D341Med (cell line): Measurements from ENCODE around the gene BTD.
A peak's percentile ranks its signal among the peaks of the same experiment; 100 is the strongest.
"Not testable (repeated sequence)": the region's sequence is repeated elsewhere in the genome, so short reads cannot be mapped to it uniquely, and the experiment has no call there.

ENCODE experiments used
- DNase-seq: peaks from one replicate; pipeline ENCODE4 v3.0.0; 2012; ENCODE audit warnings: low spot score

Gene BTD

DNA sequence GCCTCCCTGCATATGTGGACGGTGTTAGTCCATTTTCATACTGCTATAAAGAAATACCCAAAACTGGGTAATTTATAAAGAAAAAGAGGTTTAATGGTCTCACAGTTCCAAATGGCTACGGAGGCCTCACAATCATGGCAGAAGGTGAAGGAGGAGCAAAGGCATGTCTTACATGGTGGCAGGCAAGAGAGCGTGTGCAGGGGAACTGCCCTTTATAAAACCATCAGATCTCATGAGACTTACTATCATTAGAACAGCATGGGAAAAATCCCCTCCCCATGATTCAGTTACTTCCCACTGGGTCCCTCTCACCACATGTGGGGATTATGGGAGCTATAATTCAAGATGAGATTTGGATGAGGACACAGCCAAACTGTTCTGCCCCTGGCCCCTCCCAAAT, 1.3 kb downstream of the BTD start:
- DNase-seq = not testable (repeated sequence)

DNA sequence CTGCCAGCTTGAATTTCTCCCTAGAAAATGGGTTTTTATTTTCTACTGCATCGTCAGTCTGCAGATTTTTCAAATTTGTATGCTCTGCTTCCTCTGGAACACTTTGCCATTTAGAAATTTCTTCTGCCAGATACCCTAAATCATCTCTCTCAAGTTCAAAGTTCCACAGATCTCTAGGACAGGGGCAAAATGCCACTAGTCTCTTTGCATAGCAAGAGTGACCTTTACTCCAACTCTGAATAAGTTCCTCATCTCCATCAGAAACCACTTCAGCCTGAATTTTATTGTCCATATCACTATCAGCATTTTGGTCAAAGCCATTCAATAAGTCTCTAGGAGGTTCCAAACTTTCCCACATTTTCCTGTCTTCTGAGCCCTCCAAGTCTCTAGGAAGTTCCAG, 3.0 kb downstream of the BTD start:
- DNase-seq = not testable (repeated sequence)

DNA sequence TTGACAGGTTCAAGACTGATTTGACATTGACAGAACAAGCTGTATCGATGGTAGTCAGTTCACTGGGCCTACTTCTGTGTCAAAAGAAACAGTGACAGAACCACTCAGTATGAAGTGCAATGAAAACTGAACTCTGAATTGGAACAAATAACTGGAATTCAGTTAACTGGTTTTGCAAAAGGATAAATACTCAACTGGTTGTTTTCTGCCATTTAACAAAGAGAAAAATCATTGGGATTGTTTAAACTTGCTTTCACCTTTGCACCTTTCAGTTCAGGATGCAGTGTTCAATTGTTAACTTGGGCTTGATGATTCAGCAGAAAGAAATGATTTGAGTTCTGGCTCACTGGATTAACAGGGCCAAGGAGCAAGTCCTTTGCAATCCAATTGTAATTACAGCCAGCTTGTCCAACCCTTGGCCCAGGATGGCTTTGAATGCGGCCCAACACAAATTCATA, 4.9 kb downstream of the BTD start:
- DNase-seq = no peak

DNA sequence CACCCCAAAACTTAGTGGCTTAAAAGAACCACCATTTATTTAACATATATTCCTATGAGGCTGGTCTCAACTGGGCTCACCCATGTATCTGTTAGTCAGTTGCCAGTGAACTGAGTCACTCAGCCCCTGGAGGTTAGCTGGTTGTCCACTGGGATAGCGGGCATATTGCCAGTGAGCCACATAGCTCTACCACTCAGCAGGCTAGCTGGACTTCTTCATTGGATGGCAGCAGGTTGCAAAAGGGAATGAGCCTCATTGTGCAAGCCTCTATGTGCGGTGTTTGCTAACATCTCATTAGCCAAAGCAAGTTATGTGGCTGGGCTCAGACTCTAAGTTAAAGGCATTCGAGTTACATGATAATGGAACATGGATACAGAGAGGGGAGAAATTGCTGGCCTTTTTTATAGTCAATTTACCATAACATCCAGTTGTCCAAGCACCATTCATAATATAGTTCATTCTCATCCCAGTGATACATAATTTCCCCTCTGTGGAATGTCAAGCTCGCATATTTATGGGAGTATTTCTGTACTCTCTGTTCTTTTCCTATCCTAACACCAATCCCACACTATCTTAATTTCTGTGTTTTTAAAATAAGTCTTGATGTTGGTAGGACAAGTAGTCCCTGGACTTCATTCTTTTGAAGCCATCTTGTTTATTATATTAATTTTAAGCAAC, 8.7 kb downstream of the BTD start:
- DNase-seq = no peak

DNA sequence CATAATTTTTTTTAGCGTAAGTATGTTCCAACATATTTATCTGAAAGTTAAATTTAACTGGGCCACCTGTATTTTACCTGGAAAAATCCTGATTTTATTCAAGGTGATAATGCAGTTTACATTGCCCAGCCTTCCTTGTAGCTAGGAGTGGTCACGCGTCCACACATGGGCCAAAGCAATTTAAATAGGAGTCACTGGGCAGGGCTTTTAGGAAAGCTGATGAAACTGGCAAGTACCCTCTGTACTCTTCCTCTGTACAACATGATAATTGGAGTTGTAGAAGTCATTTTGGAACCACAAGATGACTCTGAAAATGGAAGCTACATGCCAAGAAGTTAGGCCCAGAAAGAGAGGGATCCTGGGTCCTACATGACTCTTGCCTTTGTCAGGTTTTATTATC, 9.5 kb downstream of the BTD start:
- DNase-seq = no peak

DNA sequence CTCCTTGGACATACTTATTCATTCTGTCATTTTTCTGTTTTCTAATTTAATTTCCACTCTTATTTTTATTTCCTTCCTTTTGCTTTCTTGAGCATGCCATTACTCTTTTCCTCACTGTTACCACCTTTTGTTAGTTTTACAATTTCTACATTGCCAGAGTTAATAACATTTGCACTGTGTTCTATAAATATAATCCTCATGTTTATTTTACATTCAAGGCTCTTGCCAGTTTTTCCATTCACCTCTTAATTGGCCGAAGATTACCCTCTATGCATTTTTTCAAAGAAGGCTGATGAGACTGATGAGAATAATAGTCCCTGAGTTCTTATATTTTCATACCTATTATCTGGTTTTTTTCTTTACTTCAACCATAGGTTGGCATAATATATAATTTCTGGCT, 10.5 kb downstream of the BTD start:
- no peak for DNase-seq

DNA sequence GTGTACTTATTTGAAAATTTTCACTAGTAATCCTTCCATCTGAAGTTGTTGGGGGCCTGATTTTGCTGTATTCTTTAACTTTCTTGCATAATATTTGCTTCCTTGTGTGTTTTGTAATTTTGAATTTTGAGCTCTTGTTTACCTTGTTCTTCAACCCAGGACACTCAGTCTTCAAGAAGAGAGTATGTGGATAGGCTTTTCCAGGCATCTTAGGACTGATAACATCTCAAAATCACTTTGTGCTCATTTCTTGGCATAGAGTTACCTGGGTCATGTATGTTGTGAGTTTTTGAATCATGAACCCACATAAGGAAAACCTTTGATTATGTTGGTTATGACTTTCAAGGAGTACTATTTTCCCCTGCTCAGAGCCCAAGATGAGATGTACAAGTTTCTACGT, 13.4 kb downstream of the BTD start:
- no peak for DNase-seq

DNA sequence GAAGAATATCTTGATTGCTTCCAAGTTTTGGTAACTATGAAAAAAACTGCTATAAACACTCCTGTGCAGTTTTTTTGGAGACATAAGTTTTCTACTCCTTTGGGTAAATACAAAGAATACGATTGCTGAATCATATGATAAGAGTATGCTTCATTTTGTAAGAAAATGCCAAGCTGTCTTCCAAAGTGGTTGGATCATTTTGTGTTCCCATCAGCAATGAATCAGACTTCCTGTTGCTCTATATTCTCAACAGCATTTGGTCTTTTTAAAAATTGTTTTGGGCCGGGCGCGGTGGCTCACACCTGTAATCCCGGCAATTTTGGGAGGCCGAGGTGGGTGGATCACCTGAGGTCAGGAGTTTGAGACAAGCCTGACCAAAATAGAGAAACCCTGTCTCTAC, 14.5 kb downstream of the BTD start:
- no peak for DNase-seq

DNA sequence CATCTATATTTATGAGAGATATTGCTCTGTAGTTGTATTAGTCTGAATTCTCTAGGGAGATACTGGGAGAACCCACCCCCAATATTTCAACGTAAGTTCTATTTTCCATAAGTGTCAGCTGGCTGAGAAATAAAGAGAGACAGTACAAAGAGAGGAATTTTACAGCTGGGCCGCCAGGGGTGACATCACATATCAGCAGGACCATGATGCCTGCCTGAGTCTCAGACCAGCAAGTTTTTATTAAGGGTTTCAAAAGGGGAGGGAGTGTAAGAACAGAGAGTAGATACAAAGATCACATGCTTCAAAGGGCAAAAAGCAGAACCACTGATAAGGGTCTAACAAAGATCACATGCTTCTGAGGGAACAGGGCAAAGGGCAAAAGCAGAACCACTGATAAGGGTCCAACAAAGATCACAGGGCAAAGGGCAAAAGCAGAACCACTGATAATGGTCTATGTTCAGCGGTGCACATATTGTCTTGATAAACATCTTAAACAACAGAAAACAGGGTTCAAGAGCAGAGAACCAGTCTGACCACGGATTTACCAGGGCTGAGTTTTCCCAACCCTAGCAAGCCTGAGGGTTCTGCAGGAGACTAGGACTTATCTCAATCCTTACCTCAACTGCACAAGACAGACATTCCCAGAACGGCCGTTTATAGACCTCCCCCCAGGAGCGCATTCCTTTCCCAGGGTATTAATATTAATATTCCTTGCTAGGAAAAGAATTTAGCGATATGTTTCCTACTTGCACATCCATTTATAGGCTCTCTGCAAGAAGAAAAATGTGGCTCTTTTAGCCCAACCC, 18.3 kb downstream of the BTD start:
- DNase-seq = not testable (repeated sequence)

DNA sequence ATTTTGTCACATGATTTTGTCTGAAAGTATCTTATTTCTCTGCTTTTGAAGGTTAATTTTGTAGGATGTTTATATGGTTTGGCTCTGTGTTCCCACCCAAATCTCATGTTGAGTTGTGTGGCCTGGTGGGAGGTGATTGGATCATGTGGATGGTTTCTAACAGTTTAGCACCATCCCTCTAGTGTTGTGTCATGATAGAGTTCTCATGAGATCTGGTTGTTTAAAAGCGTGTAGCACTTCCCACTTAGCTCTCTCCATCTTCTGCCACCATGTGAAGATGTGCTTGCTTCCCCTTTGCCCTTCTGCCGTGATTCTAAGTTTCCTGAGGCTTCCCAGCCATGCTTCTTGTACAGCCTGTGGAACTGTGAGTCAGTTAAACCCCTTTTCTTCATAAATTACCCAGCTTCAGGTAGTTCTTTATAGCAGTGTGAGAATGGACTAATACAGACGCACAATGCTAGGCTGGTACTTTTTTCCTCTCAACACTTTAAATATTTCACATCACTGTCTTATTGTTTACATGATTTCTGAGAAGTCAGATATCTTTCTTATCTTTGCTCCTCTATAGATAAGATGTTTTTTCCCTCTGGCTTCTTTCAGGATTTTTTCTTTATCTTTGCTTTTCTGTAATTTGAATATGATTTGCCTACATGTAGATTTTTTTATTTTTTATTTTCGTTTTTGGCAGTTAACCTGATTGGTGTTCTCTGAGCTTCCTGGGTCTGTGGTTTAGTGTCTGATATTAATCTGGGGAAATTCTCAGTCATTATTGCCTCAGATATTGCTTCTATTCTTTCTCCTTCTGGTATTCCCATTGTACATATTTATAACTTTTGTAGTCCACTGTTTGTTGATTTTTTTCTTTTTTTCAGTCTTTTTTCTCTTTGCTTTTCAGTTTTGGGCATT, 22.2 kb downstream of the BTD start:
- no peak for DNase-seq

DNA sequence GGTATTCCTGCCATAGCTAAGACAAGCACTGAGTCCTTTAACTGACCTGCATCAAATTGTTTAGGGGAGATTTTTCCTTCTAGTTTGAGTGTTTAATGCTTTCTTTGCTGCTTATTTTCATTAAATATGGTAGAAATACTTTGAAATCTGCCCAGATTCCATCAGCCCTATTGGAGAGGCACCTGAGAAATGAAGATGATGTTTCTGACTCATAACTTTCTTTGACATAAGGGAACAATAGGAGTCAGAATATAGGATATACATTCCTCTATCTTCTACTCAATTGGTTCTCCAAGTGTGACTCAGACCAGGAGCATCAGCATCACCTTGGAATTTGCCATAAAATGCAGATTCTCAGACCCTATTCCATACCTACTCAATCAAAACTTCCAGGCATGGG, 27.4 kb downstream of the BTD start:
- no peak for DNase-seq

DNA sequence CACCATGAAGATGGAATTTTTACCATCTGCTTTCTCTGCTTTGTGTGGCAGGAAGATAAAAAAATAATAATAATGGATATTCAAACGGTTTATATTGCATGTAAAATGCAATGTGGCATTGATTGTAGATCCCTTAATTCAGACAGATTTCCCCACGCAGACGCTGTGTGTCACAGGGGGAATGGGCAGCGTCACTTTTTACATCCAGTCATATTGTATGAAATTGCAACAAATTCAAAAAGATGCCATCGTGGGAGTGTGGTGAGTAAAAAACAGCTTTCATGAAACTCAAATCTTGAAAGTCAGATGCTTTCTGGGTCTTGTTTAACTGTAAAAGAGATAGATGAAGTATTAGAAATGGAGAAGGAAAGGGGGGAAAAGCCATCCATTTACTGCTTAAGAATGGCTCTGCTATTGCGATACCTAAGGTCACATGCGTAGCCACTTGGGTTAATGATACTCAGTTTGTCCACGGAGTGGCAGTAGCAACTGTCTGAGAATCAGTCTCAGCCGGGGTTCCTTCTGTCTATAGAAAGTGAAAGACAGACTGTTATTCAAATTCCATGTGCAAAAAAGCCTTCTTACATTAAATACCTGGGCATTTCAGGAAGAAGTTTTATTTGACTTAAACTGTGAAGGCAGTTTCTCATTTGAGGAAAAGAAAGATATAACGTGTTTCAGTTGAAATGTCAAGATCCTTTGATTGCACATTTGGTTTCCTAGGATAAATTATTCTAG, 28.5 kb downstream of the BTD start:
- DNase-seq = peak; percentile 68

DNA sequence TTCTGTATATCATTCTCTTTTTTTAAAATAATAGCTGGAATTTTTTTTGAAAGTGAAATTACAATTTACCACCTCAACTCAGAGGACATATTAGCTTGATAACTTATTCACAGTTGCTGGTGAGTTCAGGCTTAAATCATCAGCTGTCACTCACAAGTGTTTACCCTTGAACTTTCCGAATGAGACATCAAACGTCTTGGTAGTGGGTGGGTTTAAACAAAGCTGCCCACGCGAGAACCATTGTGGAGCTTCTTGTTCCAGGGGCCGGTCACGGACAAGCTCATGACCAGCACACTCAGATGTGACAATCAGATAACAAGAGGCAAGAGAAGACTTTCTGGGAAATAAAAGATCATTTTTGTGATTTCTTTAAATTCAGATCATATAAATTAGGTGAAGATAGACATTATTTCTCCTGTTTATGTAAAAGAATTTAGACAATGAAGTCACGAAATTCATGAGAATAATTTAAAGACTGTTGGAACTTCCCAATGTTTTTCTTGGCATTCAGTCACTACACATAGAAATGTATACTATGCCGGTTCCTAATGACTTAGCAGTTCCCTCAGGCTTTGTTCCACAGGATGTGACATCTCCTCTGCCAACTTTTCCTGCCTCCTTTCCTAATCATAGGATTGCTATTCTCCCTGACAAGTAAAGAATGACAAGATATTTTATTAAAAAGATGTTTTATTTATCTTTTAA, 29.3 kb downstream of the BTD start:
- no peak for DNase-seq

DNA sequence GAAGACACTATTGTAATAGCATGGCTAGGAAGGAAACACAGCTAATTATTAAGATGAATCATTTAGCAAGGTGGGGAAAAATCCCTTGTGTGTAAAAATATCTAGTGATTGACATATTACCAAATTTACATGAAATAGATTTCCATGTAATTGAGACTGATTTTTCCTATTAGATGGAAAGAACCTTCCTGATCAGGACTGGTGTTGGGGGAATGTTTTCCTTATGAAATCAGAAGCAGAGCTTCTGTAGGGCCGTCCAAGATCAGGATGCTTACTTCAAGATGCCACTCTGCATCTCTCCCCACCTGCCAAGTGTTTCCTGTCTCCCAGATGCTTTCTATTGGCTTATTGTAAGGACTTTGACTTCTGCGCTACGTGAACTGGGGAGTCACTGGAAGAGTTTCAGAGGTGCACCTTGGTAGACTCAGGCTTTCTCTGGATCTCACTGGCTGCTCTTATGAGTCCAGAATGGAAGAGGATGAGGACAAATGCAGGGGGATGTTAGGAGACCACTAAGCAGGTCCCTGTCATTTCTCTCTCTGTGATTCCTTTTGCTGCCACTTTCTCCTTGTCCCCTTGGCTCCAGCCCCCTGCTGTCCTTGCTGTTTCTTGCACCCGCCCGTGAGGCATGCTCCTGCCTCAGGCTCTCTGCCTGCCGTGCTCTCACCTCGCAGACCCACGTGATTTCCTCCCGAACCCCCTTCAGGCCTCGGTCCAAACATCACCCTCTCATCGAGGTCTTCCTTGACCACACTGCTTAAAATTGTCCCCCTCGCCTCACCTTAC, 30.1 kb downstream of the BTD start:
- DNase-seq = no peak

DNA sequence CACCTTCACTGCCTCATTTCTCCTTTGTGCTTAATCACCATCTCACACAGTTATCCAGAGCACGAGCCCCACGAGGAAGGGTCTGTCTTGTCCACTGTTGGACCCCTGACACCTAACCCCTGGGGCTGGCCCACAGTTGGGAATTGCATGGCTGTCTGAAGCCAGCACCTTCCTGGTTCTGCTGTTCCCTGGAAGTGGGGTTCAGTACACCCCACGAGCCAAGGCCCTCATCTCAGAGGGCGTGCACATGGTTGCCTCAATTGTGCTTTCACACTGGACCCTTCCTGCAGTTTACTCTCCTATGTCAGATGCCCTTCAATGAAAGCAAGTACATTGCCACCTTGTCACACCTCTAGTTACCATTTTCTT, 30.7 kb downstream of the BTD start:
- no peak for DNase-seq

DNA sequence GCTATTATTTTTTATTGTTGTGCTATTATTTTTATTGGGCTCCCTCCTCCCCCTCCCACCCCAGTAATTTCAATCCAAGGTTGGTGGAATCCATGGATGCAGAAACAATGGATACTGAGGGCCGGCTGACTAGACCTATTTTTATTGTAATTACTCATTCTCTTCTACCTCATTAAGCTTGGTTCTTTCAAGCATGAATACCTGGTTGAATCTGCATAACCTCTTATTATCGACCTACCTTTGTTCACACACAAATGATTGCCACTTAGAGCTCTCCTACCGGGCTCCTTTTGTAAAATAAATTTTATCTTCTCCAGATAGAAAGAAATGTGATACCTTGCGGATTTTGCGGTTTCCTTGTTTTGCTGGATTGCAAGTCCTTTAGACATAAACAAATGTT, 31.6 kb downstream of the BTD start:
- no peak for DNase-seq

DNA sequence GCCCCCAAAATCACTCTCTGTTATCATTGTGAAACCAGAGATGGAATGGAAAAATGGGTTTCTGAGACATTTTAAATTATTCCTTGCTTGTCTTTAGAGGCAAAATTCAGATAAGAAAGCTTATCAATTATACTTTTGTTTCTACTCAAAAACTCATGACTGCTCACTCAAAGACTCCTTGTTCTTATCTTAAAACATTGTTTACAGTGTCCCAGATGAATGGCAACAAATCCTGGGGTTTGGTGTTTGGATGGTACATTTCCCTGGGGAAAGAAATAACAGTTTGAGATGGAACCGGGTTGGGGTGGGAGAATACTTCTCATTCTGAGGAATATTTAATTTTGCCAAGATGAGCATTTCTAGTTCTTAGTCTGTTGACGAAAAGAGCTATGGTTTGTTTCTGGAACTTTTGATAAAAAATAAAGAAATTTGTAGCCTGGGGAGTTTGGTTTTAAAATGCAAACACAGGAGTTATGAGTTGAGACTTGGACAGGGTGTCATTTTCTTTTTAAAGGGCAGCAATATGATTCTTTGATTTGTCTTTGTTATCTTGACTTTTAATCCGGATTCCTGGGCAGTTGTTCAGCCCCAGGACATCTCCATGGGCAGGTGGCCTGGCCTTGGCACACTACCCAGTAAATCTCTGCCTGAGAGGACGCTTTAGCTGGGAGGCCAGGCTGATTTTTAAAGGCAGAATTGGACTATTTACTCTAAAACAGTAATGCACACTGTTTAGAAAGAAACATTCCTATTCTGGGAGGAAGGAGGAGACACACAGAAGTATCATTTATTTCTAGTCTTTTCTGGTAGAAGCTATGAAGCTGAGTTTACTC, 32.4 kb downstream of the BTD start:
- no peak for DNase-seq

DNA sequence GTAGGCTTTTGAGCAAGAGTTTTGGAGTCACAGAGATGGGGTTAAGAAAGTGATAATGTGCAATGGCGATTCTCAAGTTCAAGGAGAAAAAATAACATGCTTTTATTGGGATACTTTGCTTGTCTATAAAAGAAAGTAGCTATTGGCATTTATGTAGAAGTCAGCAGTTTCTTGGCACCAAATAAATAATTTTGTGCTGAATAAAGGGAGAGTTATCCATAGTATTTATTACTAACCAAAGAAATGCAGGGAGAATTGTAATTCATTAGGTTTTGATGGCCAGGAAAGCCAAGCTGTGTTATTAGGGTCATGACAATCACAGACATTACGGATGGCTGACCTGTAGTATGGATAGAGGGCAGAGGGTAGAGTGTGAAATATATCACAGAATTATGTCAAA, 33.1 kb downstream of the BTD start:
- no peak for DNase-seq

DNA sequence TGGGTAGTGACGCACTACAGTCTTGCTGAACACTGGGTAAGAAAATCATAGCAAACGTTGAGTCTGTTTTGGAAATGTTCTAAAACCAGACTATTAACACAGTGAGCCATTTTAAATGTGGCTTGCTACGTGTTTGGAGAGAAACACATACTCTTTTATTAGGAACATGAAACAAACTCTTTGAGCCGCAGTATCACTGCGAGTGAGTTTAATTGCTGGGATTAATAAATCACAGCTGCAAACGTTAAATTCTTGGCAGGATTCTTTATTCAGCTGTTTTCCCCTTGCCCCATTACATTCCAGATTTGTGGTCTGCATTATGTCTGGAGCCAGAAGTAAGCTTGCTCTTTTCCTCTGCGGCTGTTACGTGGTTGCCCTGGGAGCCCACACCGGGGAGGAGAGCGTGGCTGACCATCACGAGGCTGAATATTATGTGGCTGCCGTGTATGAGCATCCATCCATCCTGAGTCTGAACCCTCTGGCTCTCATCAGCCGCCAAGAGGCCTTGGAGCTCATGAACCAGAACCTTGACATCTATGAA, 33.6 kb downstream of the BTD start:
- no peak for DNase-seq
